ENCODE measurements around the gene ADIPOR2.
"Not testable (repeated sequence)": the region's sequence is repeated elsewhere in the genome, so short reads cannot be mapped to it uniquely, and the experiment has no call there.

Gene ADIPOR2

GRCh38 chr12:1816730-1817348 lies 126.0 kb downstream of the ADIPOR2 start:
- DNase-seq = no peak

- not testable (repeated sequence) for DNase-seq
These were observed 127.1 kb downstream of the ADIPOR2 start for GRCh38 chr12:1817928-1818327.

- no peak for DNase-seq
These were observed 128.2 kb downstream of the ADIPOR2 start for GRCh38 chr12:1819050-1819449.

GRCh38 chr12:1819571-1819970 lies 128.7 kb downstream of the ADIPOR2 start:
- no peak for DNase-seq

- no peak for DNase-seq
These were observed 129.5 kb downstream of the ADIPOR2 start, which contains the start of gene LRTM2 for GRCh38 chr12:1820191-1820895. LRTM2 (plus strand) TSS chr12:1820565; CDS start chr12:1828149, 7,584 bp downstream.

DNA sequence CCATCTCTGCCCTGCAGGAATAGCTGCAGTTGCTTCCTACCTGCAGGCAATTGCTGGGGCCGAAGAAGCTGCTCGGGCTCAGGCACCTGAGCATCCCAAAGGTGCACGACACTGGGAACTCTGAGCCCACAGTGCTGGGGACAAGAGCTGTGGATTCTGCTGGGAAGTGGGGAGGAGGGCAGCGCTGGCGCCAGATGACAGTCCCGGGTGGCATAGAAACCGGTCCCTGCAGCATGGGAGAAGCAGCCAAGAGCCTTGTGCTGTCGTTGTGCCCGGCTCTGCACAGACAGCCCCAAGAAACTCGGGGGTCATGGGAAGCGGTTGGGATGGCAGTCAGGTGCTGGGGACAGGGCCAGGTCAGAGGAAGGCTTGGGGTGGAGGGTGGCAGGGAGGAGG lies 130.0 kb downstream of the ADIPOR2 start:
- no peak for DNase-seq

DNA sequence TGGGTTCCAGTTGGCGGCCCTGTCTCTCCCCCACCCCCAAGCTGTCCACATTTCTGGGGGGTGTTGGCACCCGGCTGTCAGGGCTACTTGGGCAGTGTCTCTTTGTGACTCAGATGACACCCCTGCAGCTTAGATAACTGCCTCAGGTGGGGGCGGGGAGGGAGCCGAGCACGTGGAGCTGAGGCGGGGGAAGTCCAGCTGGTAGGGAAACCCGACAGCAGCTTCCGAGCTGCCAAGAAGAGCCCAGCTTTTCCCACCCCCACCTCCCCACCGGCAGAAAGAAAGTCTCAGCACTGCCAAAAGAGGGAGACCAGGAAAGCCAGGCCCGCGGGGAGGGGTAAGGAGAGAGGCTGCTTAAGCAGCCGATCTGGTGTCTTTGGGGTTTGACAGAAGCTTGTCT lies 130.9 kb downstream of the ADIPOR2 start:
- no peak for DNase-seq

DNA sequence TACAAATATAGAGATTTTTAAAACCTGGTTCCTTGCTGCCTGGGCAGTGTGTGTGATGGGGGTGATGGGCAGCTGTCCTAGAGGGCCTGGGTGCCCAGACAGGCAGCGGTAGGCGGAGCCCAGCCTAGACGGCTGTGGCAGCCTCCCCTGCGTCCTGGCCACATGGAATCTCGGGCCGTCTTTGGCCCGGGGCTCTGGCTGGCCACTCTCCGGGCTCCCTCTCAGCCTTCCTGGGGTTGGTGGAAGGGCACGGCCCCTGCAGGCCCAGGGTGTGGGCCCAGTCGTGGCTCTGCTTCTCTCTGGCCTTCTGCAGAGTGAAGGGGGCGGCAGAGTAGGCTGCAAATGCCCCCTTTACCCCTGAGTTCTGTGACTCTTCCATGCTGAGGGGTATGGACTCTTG lies 131.8 kb downstream of the ADIPOR2 start:
- DNase-seq = no peak

- DNase-seq = no peak
These were observed 132.4 kb downstream of the ADIPOR2 start for GRCh38 chr12:1823237-1823636.

GRCh38 chr12:1825382-1826102 lies 134.7 kb downstream of the ADIPOR2 start:
- DNase-seq = no peak

DNA sequence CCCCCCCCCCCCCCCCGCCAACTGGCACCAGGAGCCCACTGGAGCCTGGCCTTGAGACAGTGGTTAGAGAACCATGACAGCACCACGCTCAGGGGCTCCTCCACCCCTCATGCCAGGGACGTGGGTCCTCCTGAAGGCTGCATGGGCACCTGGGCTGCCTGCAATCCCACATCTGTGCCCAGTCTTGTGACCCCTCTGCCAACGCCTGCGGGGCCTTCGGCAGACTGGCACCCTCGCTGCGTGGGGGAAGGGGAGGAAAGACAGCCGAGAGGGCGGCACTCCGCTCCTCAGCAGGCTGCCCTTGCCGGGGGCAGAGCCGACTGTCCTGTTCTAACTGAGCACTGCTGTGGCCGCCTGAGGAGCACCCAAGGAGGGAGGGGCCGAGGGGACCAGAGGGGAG lies 135.5 kb downstream of the ADIPOR2 start:
- no peak for DNase-seq

- no peak for DNase-seq
These were observed 136.2 kb downstream of the ADIPOR2 start for GRCh38 chr12:1826867-1827705.

DNA sequence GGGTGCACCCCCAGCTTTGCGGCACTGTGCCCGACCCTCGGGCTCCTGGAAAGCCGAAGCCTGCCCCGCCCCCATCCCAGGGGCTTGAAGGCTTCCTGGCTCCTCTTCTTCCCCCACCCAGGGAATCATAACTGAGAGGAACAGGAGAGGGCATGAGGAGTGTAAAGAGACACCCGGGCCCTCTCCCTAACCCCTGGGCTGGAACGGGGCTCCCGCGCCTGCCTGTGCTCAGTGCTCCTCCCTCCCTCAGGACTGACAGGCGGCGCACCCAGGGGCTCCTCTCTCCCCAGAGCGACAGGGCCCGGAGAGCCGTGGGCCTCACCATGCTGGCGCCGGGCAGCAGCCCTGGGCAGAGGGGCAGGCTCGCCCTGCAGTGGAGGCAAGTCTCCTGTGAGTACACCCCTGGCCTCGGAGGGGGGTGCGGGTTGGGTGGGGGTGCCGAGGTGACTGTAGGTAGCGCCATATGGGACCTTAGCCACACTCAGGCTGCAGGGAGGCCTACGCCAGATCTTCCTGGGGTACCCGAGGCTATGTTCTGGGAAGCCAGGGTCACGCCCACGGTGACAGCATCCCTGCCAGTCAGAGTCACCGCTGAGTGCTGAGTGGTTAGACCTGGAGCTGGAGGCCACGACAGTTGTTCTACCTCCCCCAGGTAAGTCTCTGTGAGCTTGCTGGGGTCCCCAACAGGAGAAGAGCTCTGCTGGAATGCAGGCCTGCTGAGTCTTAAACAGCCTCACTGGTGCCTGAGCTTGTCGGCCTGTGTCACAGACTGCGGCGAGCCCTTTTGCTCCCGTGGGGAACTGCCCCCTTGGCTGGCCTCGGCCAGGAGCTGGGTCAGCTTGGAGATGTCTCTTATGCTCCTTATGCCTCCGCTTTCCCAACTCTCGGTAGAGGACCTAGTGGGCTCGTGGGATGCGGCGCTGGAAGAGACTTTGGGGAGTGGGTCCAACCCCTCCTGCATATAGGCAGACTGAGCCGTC lies 137.2 kb downstream of the ADIPOR2 start:
- DNase-seq = no peak

GRCh38 chr12:1828856-1829255 lies 138.0 kb downstream of the ADIPOR2 start:
- DNase-seq = no peak

GRCh38 chr12:1829306-1829900 lies 138.5 kb downstream of the ADIPOR2 start:
- no peak for DNase-seq

- DNase-seq = no peak
These were observed 139.6 kb downstream of the ADIPOR2 start for GRCh38 chr12:1830401-1830845.

GRCh38 chr12:1830981-1831963 lies 140.4 kb downstream of the ADIPOR2 start:
- no peak for DNase-seq

DNA sequence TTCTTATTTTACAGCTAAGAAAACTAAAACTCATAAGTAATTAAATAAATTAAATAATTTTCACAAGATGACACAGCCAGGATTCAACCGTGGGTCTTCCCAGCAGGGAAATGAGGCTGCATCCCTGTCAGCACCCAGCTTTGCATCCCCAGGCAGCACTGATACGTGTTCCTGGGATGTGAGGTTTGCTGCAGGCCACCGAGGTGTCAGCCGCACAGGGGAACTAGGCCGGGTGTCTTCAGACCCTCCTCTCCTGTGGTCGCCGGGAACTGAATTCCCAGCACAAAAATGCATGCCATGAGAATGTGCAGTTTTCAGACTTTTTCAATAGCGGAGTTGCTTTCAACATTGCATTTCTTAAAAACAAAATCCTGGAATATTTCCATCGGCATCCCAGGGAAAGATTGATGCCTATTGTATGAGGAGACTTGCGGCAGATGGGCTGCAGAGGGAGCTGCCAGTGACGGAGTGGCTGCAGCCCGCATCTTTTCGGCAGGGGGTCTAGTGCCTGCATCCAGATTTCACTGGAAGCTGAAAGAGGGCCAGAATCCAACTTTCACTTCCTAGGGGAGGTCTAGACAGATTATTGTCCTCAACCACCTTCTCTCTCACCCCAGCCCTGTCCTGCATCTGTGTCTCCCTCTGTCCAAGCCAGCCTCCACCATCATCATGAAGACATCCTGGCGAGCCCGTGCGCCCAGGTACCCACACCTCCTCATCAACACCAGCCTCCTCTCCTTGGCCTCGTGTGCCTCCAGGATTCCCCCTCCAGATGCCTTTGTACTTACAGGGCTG lies 142.1 kb downstream of the ADIPOR2 start:
- no peak for DNase-seq

GRCh38 chr12:1833596-1834028 lies 142.7 kb downstream of the ADIPOR2 start:
- DNase-seq = no peak

Measured in cortex of kidney (tissue), 1 donor.